ENCODE measurements around the gene FARSA. TPM values are rescaled to one million over a fixed set of nuclear protein-coding genes. Genes with fewer than 3 reads are reported as not detected.

FARSA gene
- total RNA-seq, 4 donors from 2014 or later = 31.1 to 61.1 (median 38.2) TPM

- ATAC-seq (ENCODE audit: low FRiP score) (no peak), DNase-seq (ENCODE audit: low spot score) (no peak)
Measured at GRCh38 chr19:12913851-12914690, 19.4 kb downstream of the FARSA start.

GRCh38 chr19:12913011-12913561 is 20.4 kb downstream of the FARSA start:
- DNase-seq (ENCODE audit: low spot score) (no peak), ATAC-seq (ENCODE audit: low FRiP score) (peak; percentile 57)
- no peak for TF ChIP-seq CTCF (IDR thresholded peaks at IDR 0.05)

More at GRCh38 chr19:12913851-12914690, 19.4 kb downstream of the FARSA start:
- TF ChIP-seq CTCF (IDR thresholded peaks at IDR 0.05) = no peak

- ATAC-seq (ENCODE audit: low FRiP score) = no peak
- no peak for TF ChIP-seq CTCF (IDR thresholded peaks at IDR 0.05)
Measured at GRCh38 chr19:12912571-12912970, 20.9 kb downstream of the FARSA start.

GRCh38 chr19:12907166-12907565 is 26.3 kb downstream of the FARSA start:
- DNase-seq (ENCODE audit: low spot score) = no peak
- no peak for TF ChIP-seq CTCF (IDR thresholded peaks at IDR 0.05)
- ATAC-seq (ENCODE audit: low FRiP score) = no peak

More at GRCh38 chr19:12912571-12912970, 20.9 kb downstream of the FARSA start:
- DNase-seq (ENCODE audit: low spot score) = no peak

GRCh38 chr19:12899891-12900518 is 33.5 kb downstream of the FARSA start:
- TF ChIP-seq CTCF (IDR thresholded peaks at IDR 0.05) = no peak
- ATAC-seq (ENCODE audit: low FRiP score) = no peak
- DNase-seq (ENCODE audit: low spot score) = no peak

GRCh38 chr19:12896460-12896859 is 37.1 kb downstream of the FARSA start:
- no peak for DNase-seq (ENCODE audit: low spot score)
- TF ChIP-seq CTCF (IDR thresholded peaks at IDR 0.05) = no peak
- ATAC-seq (ENCODE audit: low FRiP score) = no peak
